Psoas muscle (tissue), 8 donors: ENCODE data around the gene PSMD12. TPM values are rescaled to one million over a fixed set of nuclear protein-coding genes. Genes with fewer than 3 reads are reported as not detected.

Experiments
- ATAC-seq, 4 donors: fragments of 200-7000 bp; cut with Tn5 transposase; one replicate each; pipeline ENCODE4 v1.9.1; 2020; ENCODE audit warnings: moderate library complexity in 3 of 4, mild to moderate bottlenecking in 2 of 4
- DNase-seq, 2 donors: peaks; one replicate each; pipeline ENCODE4 v3.0.0-alpha.2; 2020
- H3K27ac ChIP-seq: fragments of 200-600 bp; one replicate; pipeline ENCODE4 v1.8.0; 2022
- H3K27me3 ChIP-seq, 3 donors: fragments of 200-600 bp in 1 of 3; one replicate each; pipeline versions ENCODE4 v1.6.1 to v1.8.0; 2013 to 2022; ENCODE audit warnings: low read length in 2 of 3, mild to moderate bottlenecking in 2 of 3, moderate library complexity in 1 of 3; ENCODE audit not compliant: insufficient read depth in 3 of 3
- H3K36me3 ChIP-seq, 2 donors: fragments of 200-600 bp in 1 of 2; one replicate each; pipeline versions ENCODE4 v1.6.1 to v1.8.0; 2013 to 2022; ENCODE audit warnings: low read depth in 1 of 2, mild to moderate bottlenecking in 1 of 2, moderate library complexity in 1 of 2; ENCODE audit not compliant: insufficient read depth in 1 of 2
- H3K4me1 ChIP-seq: fragments of 200-600 bp; one replicate; pipeline ENCODE4 v1.8.0; 2022
- H3K4me3 ChIP-seq: fragments of 200-600 bp; one replicate; pipeline ENCODE4 v1.8.0; 2022; ENCODE audit warnings: mild to moderate bottlenecking
- H3K9me3 ChIP-seq: fragments of 200-600 bp; one replicate; pipeline ENCODE4 v1.8.0; 2022
- WGBS, 3 donors: extraction: QIAGEN DNeasy Blood & Tissue Kit; methylation state at CpG; one replicate each; pipeline versions ENCODE4 v1.1.6 to v1.1.7; 2013; 5-methylcytosine and 5-hydroxymethylcytosine counted together
- intact Hi-C, 2 donors: fragments of 100-400 bp; cut with DNase I; formaldehyde crosslinking; loops; one replicate each; pipeline versions ENCODE4 v1.11.0 to v1.14.2; 2022
- polyA plus RNA-seq, 3 donors: library from polyadenylated mRNA; stranded (reverse); fragments of 200-250 nt; gene quantifications; one replicate each; pipeline ENCODE4 v1.2.3, GENCODE V29; 2013
- total RNA-seq, 4 donors: library from RNA; stranded (reverse); fragmentation: NEBNext Ultra II Directional in 2 of 4; extraction: Animal tissue kit (Norgen Biotek cat#: 25700) in 2 of 4; gene quantifications; one replicate each; pipeline versions ENCODE4 v1.2.1 to v1.2.4, GENCODE V29; 2021 to 2023
- TF ChIP-seq, protein P1 (sequence below): fragments of 200-600 bp; IDR thresholded peaks from one replicate; pipeline ENCODE4 v1.8.0; 2022; ENCODE audit warnings: antibody characterized with exemption
- donor health status: healthy with polysubstance abuse.
- donor health status: DM: no; HTN: no; CAD: no; lungs with moderate emphysema.
- donor health status: Bipolar disorder and iron deficiency.
- donor health status: healthy.
- donor health status: DM: yes; HTN: yes; CAD: no.
- donor health status: DM: no; HTN: no; CAD: no.
- donor health status: DM: no; HTN: no; CAD: no.
- donor health status: DM: yes; HTN: yes; CAD: no.

PSMD12 gene
- total and polyA plus RNA-seq, 7 donors = 66.6 to 281 (median 121) TPM

DNA sequence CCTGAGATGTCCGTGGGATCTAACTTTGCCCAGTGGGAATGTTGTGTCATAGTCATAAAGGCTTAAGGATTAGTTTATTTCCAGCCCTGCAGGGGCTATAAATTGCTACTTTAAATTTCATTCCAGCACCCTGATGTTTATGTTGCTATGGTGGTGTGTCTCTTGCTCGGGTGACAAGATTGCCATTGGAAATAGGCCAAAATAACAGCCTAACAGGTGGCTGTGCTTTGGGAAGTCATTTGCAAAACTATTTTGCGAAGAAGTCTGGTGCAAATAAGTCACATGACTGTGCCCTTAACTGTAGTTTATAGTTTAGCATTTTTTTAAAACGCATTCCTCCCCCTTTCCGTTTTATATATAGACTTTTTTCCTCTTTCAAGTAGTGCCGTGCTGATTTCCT lies 33.8 kb upstream of the PSMD12 start:
- intact Hi-C loops = no loop called here
- DNase-seq = no peak
- peaks cover 8% of the 10 kb centered on the region for H3K4me1 ChIP-seq
- peak overlapping the region; percentile 5 for H3K4me3 ChIP-seq
- no peaks in the 10 kb centered on the region for H3K9me3 ChIP-seq
- no peak overlapping the region for H3K27ac ChIP-seq
- no peaks in the 10 kb centered on the region for H3K27me3 ChIP-seq
- 3 to 5% (median 5%) methylated on average over 6 of the region's 6 CpGs for WGBS, 3 donors
- peak in 1 of 4 donors; percentile 42 for ATAC-seq
- peaks cover 0 to 2% of the 10 kb centered on the region in 2 donors for H3K36me3 ChIP-seq
- TF ChIP-seq, protein P1, sequence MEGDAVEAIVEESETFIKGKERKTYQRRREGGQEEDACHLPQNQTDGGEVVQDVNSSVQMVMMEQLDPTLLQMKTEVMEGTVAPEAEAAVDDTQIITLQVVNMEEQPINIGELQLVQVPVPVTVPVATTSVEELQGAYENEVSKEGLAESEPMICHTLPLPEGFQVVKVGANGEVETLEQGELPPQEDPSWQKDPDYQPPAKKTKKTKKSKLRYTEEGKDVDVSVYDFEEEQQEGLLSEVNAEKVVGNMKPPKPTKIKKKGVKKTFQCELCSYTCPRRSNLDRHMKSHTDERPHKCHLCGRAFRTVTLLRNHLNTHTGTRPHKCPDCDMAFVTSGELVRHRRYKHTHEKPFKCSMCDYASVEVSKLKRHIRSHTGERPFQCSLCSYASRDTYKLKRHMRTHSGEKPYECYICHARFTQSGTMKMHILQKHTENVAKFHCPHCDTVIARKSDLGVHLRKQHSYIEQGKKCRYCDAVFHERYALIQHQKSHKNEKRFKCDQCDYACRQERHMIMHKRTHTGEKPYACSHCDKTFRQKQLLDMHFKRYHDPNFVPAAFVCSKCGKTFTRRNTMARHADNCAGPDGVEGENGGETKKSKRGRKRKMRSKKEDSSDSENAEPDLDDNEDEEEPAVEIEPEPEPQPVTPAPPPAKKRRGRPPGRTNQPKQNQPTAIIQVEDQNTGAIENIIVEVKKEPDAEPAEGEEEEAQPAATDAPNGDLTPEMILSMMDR = no peak

DNA sequence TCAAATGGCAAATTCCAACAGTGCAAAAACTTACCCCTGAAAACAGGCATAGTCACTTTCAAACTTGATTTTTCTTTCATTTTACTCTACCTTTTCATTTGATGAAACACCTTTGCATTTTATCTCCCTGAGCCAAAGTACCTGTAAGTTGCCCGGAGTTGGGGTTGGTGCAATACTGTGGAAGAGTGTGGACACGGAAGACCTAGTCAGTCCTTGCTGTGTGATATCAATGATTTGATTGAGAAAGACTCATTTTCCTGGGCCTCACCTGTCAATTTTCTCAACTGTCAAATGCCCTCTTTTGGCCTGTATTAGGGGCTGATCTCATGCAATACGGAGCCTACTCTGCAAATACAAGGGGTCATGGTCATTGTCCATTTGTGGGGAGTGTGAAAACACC lies 33.3 kb upstream of the PSMD12 start:
- Histone ChIP-seq H3K27me3 (no peaks in the 10 kb centered on the region), H3K27ac (no peak overlapping the region), H3K4me3 (no peak overlapping the region), H3K4me1 (peaks cover 8% of the 10 kb centered on the region), H3K9me3 (no peaks in the 10 kb centered on the region), H3K36me3 (peaks cover 0 to 4% of the 10 kb centered on the region in 2 donors)
- TF ChIP-seq, protein P1 = no peak
- DNase-seq (no peak), ATAC-seq (peak in 1 of 4 donors; percentile 21)
- 58 to 62% (median 60%) methylated on average over 3 of the region's 3 CpGs for WGBS, 3 donors
- intact Hi-C loops = no loop called here

DNA sequence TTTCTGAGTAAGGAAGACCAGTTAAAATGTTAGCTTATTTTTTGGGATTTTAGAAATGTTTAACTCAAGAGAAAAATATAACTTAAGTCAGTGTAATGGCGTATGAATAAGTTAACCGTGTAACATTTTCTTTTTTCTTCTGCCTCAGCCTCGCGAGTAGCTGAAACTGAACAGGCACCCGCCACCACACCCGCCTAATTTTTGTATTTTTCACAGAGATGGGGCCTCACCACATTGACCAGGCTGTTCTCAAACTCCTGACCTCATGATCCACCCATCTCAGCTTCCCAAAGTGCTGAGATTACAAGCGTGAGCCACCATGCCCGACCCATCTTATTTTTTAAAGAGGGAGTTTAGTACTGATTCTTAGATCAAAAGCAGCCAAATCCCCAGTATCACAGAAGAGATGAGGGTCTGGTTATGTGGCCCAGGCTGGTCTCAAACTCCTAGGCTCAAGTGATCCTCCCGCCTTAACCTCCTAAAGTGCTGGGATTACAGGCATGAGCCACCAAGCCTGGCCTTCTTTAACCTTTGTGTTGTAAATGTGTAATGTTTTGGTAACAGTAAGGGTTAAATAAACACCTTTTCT lies 27.5 kb upstream of the PSMD12 start:
- Histone ChIP-seq H3K9me3 (no peaks in the 10 kb centered on the region), H3K27me3 (no peaks in the 10 kb centered on the region), H3K27ac (no peak overlapping the region), H3K4me1 (no peaks in the 10 kb centered on the region), H3K4me3 (no peak overlapping the region), H3K36me3 (peaks cover 0 to 4% of the 10 kb centered on the region in 2 donors)
- intact Hi-C loops = no loop called here
- no peak for DNase-seq
- TF ChIP-seq, protein P1 = no peak
- 92 to 94% (median 92%) methylated on average over 9 of the region's 9 CpGs for WGBS, 3 donors
- ATAC-seq = no peak

DNA sequence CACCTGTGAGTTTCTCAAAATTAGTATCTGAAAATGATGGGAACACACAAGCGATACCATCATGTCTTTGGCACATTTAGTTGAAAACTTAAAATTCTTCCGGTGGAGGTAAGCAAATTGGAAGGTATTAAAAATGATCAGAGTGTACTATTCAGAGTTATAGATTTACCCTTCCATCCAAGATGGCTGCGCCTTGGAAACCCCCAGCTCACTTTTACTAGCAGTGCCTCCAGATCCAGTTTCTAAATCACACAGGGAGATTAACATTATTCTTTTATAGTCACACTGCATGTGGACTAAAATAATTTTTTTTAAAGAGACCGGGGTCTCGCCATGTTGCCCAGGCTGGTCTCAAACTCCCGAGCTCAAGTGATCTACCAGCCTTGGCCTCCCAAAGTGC lies 25.7 kb upstream of the PSMD12 start:
- intact Hi-C loops = no loop called here
- 96 to 100% (median 97%) methylated on average over 6 of the region's 6 CpGs for WGBS, 3 donors
- H3K9me3 ChIP-seq = no peaks in the 10 kb centered on the region

More for the DNA sequence above, 25.7 kb upstream of the PSMD12 start:
- Histone ChIP-seq H3K4me1 (no peaks in the 10 kb centered on the region), H3K36me3 (peaks cover 0 to 2% of the 10 kb centered on the region in 2 donors), H3K27ac (no peak overlapping the region), H3K27me3 (no peaks in the 10 kb centered on the region), H3K4me3 (no peak overlapping the region)
- ATAC-seq (no peak), DNase-seq (no peak)
- TF ChIP-seq, protein P1 = no peak
